Endothelial cell (in vitro differentiated cells): ENCODE measurements around the gene RUNX3. TPM values are rescaled to one million over a fixed set of nuclear protein-coding genes. Genes with fewer than 3 reads are reported as not detected.

Experiments used
- DNase-seq: peaks from one replicate; pipeline ENCODE4 v3.0.0; 2021; ENCODE audit warnings: low spot score
- H3K27ac Mint-ChIP-seq: one replicate; pipeline ENCODE4 v1.8.0; 2021; ENCODE audit warnings: mixed read lengths, inconsistent platforms; ENCODE audit not compliant: unreplicated experiment
- H3K27me3 Mint-ChIP-seq: one replicate; pipeline ENCODE4 v1.8.0; 2021; ENCODE audit warnings: mild to moderate bottlenecking, moderate library complexity, mixed read lengths, inconsistent platforms; ENCODE audit not compliant: unreplicated experiment
- H3K36me3 Mint-ChIP-seq: one replicate; pipeline ENCODE4 v1.8.0; 2021; ENCODE audit warnings: mild to moderate bottlenecking, low read depth, mixed read lengths, inconsistent platforms; ENCODE audit not compliant: unreplicated experiment
- H3K4me1 Mint-ChIP-seq: one replicate; pipeline ENCODE4 v1.8.0; 2021; ENCODE audit warnings: mild to moderate bottlenecking, mixed read lengths, inconsistent platforms; ENCODE audit not compliant: unreplicated experiment
- H3K4me3 Mint-ChIP-seq: one replicate; pipeline ENCODE4 v1.8.0; 2021; ENCODE audit warnings: mild to moderate bottlenecking, mixed read lengths, inconsistent platforms; ENCODE audit not compliant: unreplicated experiment
- H3K9me3 Mint-ChIP-seq: one replicate; pipeline ENCODE4 v1.8.0; 2021; ENCODE audit warnings: mixed read lengths, inconsistent platforms; ENCODE audit not compliant: unreplicated experiment
- total RNA-seq: library from RNA; stranded (reverse); fragmentation: NEBNext Ultra II Directional; extraction: Animal tissue kit (Norgen Biotek cat#: 25700); gene quantifications from one replicate; pipeline ENCODE4 v1.2.1, GENCODE V29; 2021; ENCODE audit not compliant: unreplicated experiment
- TF ChIP-seq, protein P1 (sequence below): fragments of 200-600 bp; sonication (generic); IDR thresholded peaks from one replicate; pipeline ENCODE4 v1.5.0; 2021; ENCODE audit warnings: antibody characterized with exemption; ENCODE audit not compliant: unreplicated experiment

Gene RUNX3
- total RNA-seq, 1 donor from 2014 or later: 1.8 TPM

DNA sequence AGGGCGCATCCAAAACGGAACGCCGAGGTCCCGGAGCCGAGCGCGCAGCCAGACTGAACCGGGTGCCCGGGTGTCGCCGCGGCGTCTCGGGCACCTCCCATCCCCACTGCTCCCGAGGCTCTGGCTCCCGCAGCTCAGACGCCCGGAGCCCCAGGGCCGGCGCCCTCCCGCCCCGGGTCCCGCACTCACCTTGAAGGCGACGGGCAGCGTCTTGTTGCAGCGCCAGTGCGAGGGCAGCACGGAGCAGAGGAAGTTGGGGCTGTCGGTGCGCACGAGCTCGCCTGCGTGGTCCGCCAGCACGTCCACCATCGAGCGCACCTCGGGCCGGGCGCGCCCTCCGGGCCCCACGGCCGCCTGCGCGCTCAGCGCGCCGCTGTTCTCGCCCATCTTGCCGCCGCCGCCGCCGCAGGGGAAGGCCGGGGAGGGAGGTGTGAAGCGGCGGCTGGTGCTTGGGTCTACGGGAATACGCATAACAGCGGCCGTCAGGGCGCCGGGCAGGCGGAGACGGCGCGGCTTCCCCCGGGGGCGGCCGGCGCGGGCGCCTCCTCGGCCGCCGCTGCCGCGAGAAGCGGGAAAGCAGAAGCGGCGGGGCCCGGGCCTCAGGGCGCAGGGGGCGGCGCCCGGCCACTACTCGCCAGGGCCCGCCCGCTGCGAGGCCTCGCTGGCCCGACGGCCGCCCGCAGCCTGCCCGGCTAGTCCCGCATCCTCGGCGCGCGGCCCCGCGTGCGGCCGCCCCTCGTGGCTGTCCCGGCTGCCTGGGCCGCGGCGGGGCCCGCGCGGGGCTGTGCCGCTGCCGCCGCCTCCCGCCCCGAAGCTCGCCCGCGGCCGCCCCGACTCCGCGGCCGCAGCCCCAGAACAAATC, 447 bp downstream of the RUNX3 start:
- DNase-seq: peak; percentile 28
- Mint-ChIP-seq H3K4me1 (peaks cover 39% of the 10 kb centered on the region), H3K4me3 (no peak overlapping the region)

DNA sequence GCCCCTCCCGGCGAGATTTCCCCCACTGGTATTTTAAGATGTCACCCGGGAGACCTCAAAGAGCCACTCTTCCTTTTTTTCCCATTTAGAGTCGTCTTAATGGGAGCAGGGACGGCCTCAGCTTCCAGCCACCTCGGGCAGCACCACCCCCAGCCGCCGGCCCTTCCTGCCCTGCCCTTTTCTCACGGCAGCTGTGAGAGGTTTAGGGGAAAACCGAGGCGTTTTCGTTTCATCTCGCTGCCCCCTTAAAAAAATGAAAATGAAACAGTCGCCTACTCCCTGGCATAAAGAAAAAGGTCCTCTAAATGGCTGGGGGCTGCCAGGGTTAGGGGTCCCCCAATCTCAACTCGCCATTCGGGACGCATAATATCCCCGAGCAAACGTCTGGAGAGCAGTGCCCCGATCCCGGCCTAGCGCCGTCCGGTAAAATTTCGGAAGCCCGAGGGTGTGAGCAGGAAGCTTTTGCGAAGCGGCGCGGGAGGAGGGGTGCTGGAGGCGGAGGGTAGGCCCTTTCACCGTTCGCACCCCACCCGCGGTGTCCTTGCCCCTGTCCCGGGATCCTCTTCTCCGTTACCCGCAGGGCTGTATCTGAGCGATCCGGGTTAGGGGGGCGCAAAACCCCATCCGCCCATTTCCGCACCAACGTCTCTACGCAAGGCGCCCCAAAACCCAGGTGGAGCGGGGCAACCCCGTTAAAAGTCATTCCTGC, 1.2 kb downstream of the RUNX3 start:
- peaks cover 26% of the 10 kb centered on the region for H3K27me3 Mint-ChIP-seq
- H3K4me3 Mint-ChIP-seq: peak overlapping the region; percentile 85
- H3K36me3 Mint-ChIP-seq: peaks cover 3% of the 10 kb centered on the region
- TF ChIP-seq, protein P1, sequence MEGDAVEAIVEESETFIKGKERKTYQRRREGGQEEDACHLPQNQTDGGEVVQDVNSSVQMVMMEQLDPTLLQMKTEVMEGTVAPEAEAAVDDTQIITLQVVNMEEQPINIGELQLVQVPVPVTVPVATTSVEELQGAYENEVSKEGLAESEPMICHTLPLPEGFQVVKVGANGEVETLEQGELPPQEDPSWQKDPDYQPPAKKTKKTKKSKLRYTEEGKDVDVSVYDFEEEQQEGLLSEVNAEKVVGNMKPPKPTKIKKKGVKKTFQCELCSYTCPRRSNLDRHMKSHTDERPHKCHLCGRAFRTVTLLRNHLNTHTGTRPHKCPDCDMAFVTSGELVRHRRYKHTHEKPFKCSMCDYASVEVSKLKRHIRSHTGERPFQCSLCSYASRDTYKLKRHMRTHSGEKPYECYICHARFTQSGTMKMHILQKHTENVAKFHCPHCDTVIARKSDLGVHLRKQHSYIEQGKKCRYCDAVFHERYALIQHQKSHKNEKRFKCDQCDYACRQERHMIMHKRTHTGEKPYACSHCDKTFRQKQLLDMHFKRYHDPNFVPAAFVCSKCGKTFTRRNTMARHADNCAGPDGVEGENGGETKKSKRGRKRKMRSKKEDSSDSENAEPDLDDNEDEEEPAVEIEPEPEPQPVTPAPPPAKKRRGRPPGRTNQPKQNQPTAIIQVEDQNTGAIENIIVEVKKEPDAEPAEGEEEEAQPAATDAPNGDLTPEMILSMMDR: no peak
- DNase-seq: peak; percentile 39
- H3K27ac Mint-ChIP-seq: peak overlapping the region; percentile 67
- peaks cover 32% of the 10 kb centered on the region for H3K4me1 Mint-ChIP-seq
- no peaks in the 10 kb centered on the region for H3K9me3 Mint-ChIP-seq

More for the DNA sequence above, 447 bp downstream of the RUNX3 start:
- Mint-ChIP-seq H3K27me3 (peaks cover 27% of the 10 kb centered on the region), H3K9me3 (no peaks in the 10 kb centered on the region), H3K27ac (no peak overlapping the region), H3K36me3 (peaks cover 3% of the 10 kb centered on the region)
- TF ChIP-seq, protein P1: no peak

DNA sequence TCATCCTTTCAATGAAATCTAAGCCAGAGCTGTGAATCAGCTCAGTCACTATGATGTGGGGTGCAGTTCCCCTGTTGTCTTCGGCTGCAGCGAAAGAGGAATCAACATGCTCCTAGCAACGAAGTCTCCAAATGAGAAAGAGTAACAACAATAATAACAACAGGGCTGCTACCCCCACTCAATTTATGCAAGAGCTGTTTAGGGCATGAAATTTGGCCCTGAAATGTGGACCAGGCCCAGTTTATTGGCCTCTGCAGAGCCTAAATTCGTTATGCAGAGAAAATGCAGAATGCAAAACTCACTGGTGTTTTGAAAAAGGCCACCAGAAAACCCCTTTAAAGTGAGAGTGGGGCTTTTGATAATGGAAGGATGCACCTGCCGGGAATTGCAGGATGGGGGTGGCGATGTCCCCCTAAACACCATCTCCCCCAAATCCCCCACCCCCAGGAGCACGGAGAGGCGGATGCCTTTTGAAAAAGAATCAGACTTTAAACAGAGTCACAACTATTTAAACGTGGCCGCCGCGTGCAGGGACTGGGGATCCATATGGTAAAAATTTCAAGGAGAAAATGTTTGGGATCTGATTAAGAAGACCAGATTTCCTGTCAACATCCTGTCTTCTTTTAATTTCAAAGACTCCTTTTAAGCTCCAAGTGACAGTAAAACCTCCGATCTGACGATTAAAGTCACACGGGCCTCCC, 1.9 kb downstream of the RUNX3 start:
- Mint-ChIP-seq H3K27ac (peak overlapping the region; percentile 67), H3K4me3 (peak overlapping the region; percentile 85), H3K4me1 (peaks cover 31% of the 10 kb centered on the region), H3K36me3 (peaks cover 3% of the 10 kb centered on the region), H3K9me3 (no peaks in the 10 kb centered on the region), H3K27me3 (peaks cover 20% of the 10 kb centered on the region)
- DNase-seq: no peak
- TF ChIP-seq, protein P1: no peak

DNA sequence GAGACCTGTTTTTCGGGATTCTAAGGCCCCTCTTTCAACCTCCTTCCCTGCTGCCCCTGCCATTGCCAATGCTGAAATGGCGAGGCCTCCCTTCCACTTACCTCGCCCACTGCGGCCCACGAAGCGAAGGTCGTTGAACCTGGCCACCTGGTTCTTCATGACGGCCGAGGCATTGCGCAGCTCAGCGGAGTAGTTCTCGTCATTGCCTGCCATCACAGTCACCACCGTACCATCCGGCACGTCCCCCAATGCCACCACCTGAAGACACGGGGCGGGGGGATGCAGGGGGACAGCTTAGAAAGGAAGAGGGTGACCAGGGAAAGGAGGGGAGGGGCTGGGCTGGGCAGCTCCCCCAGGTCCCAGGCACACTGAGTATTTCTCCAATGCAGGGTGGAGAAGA, 2.6 kb downstream of the RUNX3 start:
- TF ChIP-seq, protein P1: no peak
- Mint-ChIP-seq H3K27ac (no peak overlapping the region), H3K4me1 (peaks cover 28% of the 10 kb centered on the region), H3K27me3 (peaks cover 14% of the 10 kb centered on the region), H3K36me3 (peaks cover 3% of the 10 kb centered on the region), H3K9me3 (no peaks in the 10 kb centered on the region), H3K4me3 (no peak overlapping the region)
- no peak for DNase-seq
